HG02852 (cell line): ENCODE measurements around the gene TCHP.

Experiments
- ATAC-seq: cut with Tn5 transposase; IDR thresholded peaks from one replicate; pipeline ENCODE4 v1.9.1; 2021; ENCODE audit warnings: mild to moderate bottlenecking, moderate library complexity; ENCODE audit not compliant: unreplicated experiment

TCHP gene

DNA sequence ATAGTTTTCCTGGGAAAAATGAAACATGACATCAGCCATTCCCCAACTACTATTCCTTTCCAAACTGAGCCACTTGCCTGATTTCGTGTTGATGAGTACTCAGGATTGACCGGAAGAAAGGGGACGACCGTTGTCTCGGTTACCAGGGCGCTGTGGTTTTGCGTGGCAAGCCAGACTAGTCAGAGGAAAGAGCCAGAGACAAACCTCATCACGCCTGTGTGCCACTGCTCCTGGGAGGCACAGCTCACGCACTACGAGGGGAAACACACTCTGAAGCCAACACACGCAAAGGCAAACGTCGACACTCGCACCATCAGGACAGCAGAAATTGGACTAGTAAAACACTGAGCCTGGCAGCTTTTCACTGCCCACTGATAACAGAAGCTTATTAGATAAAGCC is 61.1 kb downstream of the TCHP start:
- no peak for ATAC-seq

- no peak for ATAC-seq
Measured at GRCh38 chr12:109961612-109962011, 61.5 kb downstream of the TCHP start.

- ATAC-seq = no peak
Measured at GRCh38 chr12:109962398-109962797, 62.3 kb downstream of the TCHP start.

- no peak for ATAC-seq
Measured at GRCh38 chr12:109963330-109963729, 63.3 kb downstream of the TCHP start.

- no peak for ATAC-seq
Measured at GRCh38 chr12:109963743-109964429, 63.8 kb downstream of the TCHP start.

GRCh38 chr12:109966546-109966945 is 66.5 kb downstream of the TCHP start:
- ATAC-seq = no peak

GRCh38 chr12:109967383-109968031 is 67.4 kb downstream of the TCHP start:
- ATAC-seq = no peak
